K562 (cell line): ENCODE results near the gene FAM20C. TPM values are rescaled to one million over a fixed set of nuclear protein-coding genes. Genes with fewer than 3 reads are reported as not detected.

Experiments used
- HLTF ChIP-seq: fragments of 450-650 bp; IDR thresholded peaks from 2 replicates; pipeline ENCODE4 v1.6.1; 2016
- NR2F6 ChIP-seq: fragments of 450-650 bp; formaldehyde crosslinking; IDR thresholded peaks from 2 replicates; pipeline ENCODE4 v1.4.0; 2020; ENCODE audit warnings: mild to moderate bottlenecking
- POLR2G ChIP-seq: fragments of 200-400 bp; formaldehyde crosslinking; IDR thresholded peaks from 2 replicates; pipeline ENCODE4 v1.6.1; 2017; ENCODE audit warnings: low read depth, mild to moderate bottlenecking, antibody characterized with exemption, low read length, moderate library complexity
- PRMT5 ChIP-seq: sonication (generic); formaldehyde crosslinking; IDR thresholded peaks from 2 replicates; pipeline ENCODE4 v1.5.0; 2020; ENCODE audit warnings: missing genetic modification reagents
- RBM22 ChIP-seq: fragments of 200-400 bp; formaldehyde crosslinking; IDR thresholded peaks from 2 replicates; pipeline ENCODE4 v1.6.1; 2018; ENCODE audit warnings: low read length, low read depth; ENCODE audit not compliant: poor library complexity, severe bottlenecking
- U2AF1 ChIP-seq: fragments of 200-400 bp; formaldehyde crosslinking; optimal IDR thresholded peaks from 2 replicates; pipeline ENCODE3; 2017; ENCODE audit warnings: mild to moderate bottlenecking, low read depth, low read length, moderate library complexity
- ZBTB17 ChIP-seq: fragments of 450-650 bp; formaldehyde crosslinking; IDR thresholded peaks from 2 replicates; pipeline ENCODE4 v1.4.0; 2020; ENCODE audit warnings: mild to moderate bottlenecking
- ZKSCAN8 ChIP-seq: fragments of 200-800 bp; sonication (Bioruptor generic); IDR thresholded peaks from 2 replicates; pipeline ENCODE4 v1.6.1; 2016; ENCODE audit warnings: missing genetic modification characterization, missing compliant biosample characterization
- polyA plus RNA-seq, 8 experiments: library from polyadenylated mRNA; depleted of rRNA in 4 of 8; stranded (reverse) in 5 of 8; unstranded in 3 of 8; fragments of >200 nt; fragmentation: Nextera tagmentation in 2 of 8; fragmentation: Illumina TruSeq in 1 of 8; extraction: Ambion mirVana in 2 of 8; extraction: Trizol in 1 of 8; gene quantifications; 2 replicates each; pipeline versions ENCODE4 v1.2.1 to v1.2.3, GENCODE V29; 2011 to 2014; ENCODE audit warnings: inconsistent platforms in 1 of 8, missing spikeins in 1 of 8
- total RNA-seq, 7 experiments: library from RNA; depleted of rRNA in 6 of 7; stranded (reverse); fragments of >200 nt in 6 of 7; fragmentation: Illumina TruSeq in 2 of 7; extraction: Trizol in 2 of 7; gene quantifications; 2 replicates each; pipeline versions ENCODE4 v1.2.1 to v1.2.3, GENCODE V29; 2011 to 2021; ENCODE audit warnings: low replicate concordance in 1 of 7
- TF ChIP-seq, protein P1 (sequence below): IDR thresholded peaks from 2 replicates; pipeline ENCODE4 v1.6.1; 2016; ENCODE audit warnings: missing genetic modification characterization, missing compliant biosample characterization

FAM20C gene
- total and polyA plus RNA-seq, 9 of the 15 experiments (the other 6 are each of a cell fraction or from before 2014, with no cell fraction given) = 0.09 TPM; not detected in 8

DNA sequence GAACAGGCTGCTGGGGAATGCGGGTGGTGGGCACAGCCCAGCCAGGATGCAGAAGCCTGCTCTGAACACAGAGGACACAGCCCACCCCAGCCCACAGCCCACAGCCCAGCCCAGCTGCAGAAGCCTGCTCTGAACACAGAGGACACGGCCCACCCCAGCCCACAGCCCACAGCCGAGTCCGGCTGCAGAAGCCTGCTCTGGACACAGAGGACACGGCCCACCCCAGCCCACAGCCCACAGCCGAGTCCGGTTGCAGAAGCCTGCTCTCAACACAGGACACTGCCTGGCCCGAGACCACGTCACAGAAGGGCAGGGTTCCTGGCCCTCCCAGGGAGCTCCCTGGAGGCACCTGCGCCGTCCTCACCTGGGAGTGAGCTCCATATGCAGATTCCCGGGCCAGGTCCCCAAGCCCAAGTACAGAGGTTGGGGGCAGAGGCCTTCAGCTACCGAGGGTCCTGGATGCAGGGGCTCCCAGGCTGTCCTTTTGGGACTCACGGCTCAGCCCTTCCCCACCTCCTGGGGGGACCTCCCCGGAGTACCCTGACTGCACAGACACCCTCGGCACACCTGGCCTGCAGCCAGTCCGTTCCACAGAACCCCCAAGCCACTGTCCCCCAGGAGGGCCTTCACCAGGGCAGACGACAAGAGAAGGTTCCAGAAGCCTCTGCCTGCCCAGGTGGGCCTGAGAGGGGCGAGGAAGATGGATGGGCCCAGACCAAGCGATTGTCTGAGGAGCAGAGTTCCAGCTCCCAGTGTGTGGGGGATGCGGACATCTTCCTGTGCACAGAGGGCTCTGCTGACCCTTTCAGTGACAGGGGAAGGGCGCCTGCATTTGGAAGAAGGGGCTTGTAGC is 73.9 kb downstream of the FAM20C start (continued):
- TF ChIP-seq, protein P1, sequence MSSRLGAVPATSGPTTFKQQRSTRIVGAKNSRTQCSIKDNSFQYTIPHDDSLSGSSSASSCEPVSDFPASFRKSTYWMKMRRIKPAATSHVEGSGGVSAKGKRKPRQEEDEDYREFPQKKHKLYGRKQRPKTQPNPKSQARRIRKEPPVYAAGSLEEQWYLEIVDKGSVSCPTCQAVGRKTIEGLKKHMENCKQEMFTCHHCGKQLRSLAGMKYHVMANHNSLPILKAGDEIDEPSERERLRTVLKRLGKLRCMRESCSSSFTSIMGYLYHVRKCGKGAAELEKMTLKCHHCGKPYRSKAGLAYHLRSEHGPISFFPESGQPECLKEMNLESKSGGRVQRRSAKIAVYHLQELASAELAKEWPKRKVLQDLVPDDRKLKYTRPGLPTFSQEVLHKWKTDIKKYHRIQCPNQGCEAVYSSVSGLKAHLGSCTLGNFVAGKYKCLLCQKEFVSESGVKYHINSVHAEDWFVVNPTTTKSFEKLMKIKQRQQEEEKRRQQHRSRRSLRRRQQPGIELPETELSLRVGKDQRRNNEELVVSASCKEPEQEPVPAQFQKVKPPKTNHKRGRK (tag) = no peak
- TF ChIP-seq PRMT5 (no peak), ZBTB17 (CRISPR knock-in tag) (no peak), RBM22 (no peak), ZKSCAN8 (CRISPR knock-in tag) (no peak), U2AF1 (no peak), HLTF (no peak), NR2F6 (CRISPR knock-in tag) (no peak), POLR2G (no peak)
